ENCODE measurements around the gene EPSTI1.

The EPSTI1 gene

DNA sequence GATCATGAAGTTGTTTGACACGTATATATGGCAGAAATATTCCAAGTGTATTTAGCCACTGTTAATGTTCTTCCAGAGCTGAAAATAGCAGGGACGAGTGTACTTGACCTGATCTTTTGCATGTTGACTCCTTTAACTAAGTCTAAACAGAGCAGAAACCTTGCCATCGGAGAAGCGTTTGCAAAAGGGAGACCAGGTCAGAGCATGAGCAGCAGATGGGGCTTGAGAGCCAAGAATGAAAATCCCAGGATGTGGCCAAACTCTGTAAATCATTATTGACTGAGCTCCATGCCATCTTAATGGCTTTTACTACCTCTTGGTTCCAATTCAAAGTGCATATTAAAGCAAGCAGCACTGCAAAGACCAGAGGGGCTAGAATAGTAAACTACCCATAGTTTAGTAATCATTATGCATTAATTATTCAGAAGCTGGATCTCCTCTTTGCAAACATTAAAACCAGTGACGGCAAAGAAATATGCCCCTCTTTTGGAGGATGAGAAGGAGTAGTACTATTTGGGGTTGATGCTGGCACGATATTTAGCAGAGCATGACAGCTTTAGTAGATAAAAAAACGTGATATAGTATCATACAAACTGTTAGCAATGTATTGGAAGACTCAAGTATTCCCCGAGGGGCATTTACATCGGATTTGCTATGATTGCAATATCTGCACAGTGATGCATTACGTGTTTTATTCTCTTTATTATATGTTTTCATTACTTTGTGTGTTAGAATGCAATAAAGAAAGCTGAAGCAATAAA is 154.9 kb downstream of the EPSTI1 start:
- no peaks in the 10 kb centered on the region for H3K4me1 ChIP-seq (ENCODE audit: control insufficient read depth in 1 of 2, insufficient read depth in 1 of 2, low read depth in 1 of 2, low read length in 1 of 2)
- H3K4me3 ChIP-seq (ENCODE audit: low read depth in 1 of 2, low read length in 1 of 2): no peak overlapping the region
- no peaks in the 10 kb centered on the region for H3K27me3 ChIP-seq
- H3K27ac ChIP-seq: no peak overlapping the region
- no peak for TF ChIP-seq CTCF (IDR thresholded peaks at IDR 0.05)
- no peaks in the 10 kb centered on the region for H3K9me3 ChIP-seq
- no peaks in the 10 kb centered on the region for H3K36me3 ChIP-seq
